GM19452 (cell line): ENCODE data around the gene MAPK1.

Experiments used
- ATAC-seq: cut with Tn5 transposase; IDR thresholded peaks from one replicate; pipeline ENCODE4 v1.9.1; 2021; ENCODE audit not compliant: unreplicated experiment

Gene MAPK1

GRCh38 chr22:21709688-21710087 is 157.8 kb downstream of the MAPK1 start:
- ATAC-seq, result no peak

GRCh38 chr22:21708960-21709359 is 158.5 kb downstream of the MAPK1 start:
- ATAC-seq, result no peak

GRCh38 chr22:21707677-21708076 is 159.8 kb downstream of the MAPK1 start:
- no peak for ATAC-seq
